GM12878 (cell line): Measurements from ENCODE around the gene RIPK3. TPM values are rescaled to one million over a fixed set of nuclear protein-coding genes. Genes with fewer than 3 reads are reported as not detected.
"Not testable (repeated sequence)": the region's sequence is repeated elsewhere in the genome, so short reads cannot be mapped to it uniquely, and the experiment has no call there.

ENCODE experiments used
- ATAC-seq: fragments of 200-7000 bp; cut with Tn5 transposase; 3 replicates; pipeline ENCODE4 v1.9.1; 2020; ENCODE audit warnings: mild to moderate bottlenecking, moderate library complexity
- BruUV-seq: library from RNA; stranded (reverse); fragments of 400-500 nt; replicated peaks from 2 replicates; lab custom pipeline; 2021; lab: Mats Ljungman, UMichigan
- CTCF ChIA-PET: fragments of 300-600 bp; sonication (Branson Sonifier 250); formaldehyde crosslinking; extraction: SDS; loops from one replicate; lab custom pipeline; 2021; ENCODE audit warnings: inconsistent platforms; lab: Yijun Ruan, JAX
- POLR2A ChIA-PET: fragments of 350-600 bp; formaldehyde crosslinking; extraction: SDS; loops from one replicate; lab custom pipeline; 2021; ENCODE audit warnings: inconsistent platforms; lab: Charles Lee
- RAD21 ChIA-PET: fragments of 300-600 bp; sonication (Branson Sonifier 250); formaldehyde crosslinking; loops from one replicate; lab custom pipeline; 2023; ENCODE audit warnings: antibody characterized with exemption; ENCODE audit not compliant: unreplicated experiment; lab: Charles Lee
- SMC1A ChIA-PET: fragments of 300-600 bp; sonication (Branson Sonifier 250); formaldehyde crosslinking; loops from one replicate; lab custom pipeline; 2023; ENCODE audit not compliant: unreplicated experiment, uncharacterized antibody; lab: Charles Lee
- DNase-seq: peaks from one replicate; pipeline ENCODE4 v3.0.0-alpha.2; 2011; ENCODE audit warnings: low read depth, low spot score
- FAIRE-seq: peaks from 3 replicates; lab custom pipeline; 2011; peaks lifted over from hg19 to GRCh38; lab: Jason Lieb, UNC
- H2AFZ ChIP-seq: 2 replicates; pipeline ENCODE4 v1.6.0; 2011; ENCODE audit warnings: low read depth, low read length, control low read depth; ENCODE audit not compliant: control insufficient read depth
- H3K27ac ChIP-seq: 2 replicates; pipeline ENCODE4 v1.5.1; 2011; ENCODE audit warnings: control low read depth; ENCODE audit not compliant: control insufficient read depth, insufficient read depth
- H3K27me3 ChIP-seq, 2 experiments: replicated peaks in 1 of 2; 2 replicates each; pipeline versions ENCODE4 v1.6.0 to v1.6.1; 2011; ENCODE audit warnings: low read length in 1 of 2; ENCODE audit not compliant: control insufficient read depth in 2 of 2, insufficient read depth in 2 of 2
- H3K36me3 ChIP-seq, 2 experiments: 2 replicates each; pipeline ENCODE4 v1.5.1; 2011; ENCODE audit warnings: low read length in 1 of 2; ENCODE audit not compliant: control insufficient read depth in 2 of 2, insufficient read depth in 2 of 2
- H3K4me1 ChIP-seq: 2 replicates; pipeline ENCODE4 v1.6.1; 2011; ENCODE audit warnings: mild to moderate bottlenecking, low read length, moderate library complexity, mixed read lengths; ENCODE audit not compliant: control insufficient read depth, insufficient read depth
- H3K4me2 ChIP-seq: 2 replicates; pipeline ENCODE4 v1.6.0; 2011; ENCODE audit warnings: control low read depth; ENCODE audit not compliant: control insufficient read depth, insufficient read depth
- H3K4me3 ChIP-seq: fragments of 200-600 bp; sonication (generic); 2 replicates; pipeline ENCODE4 v1.5.1; 2016
- H3K79me2 ChIP-seq: 2 replicates; pipeline ENCODE4 v1.6.0; 2011; ENCODE audit warnings: low read length; ENCODE audit not compliant: control insufficient read depth, insufficient read depth
- H3K9ac ChIP-seq: 2 replicates; pipeline ENCODE4 v1.8.0; 2011; ENCODE audit warnings: low read length, control low read depth, mixed read lengths; ENCODE audit not compliant: control insufficient read depth, insufficient read depth
- H3K9me3 ChIP-seq: replicated peaks from 3 replicates; pipeline ENCODE4 v1.5.1; 2011; ENCODE audit warnings: mild to moderate bottlenecking, low read length; ENCODE audit not compliant: control insufficient read depth, insufficient read depth
- H4K20me1 ChIP-seq: 2 replicates; pipeline ENCODE4 v1.6.0; 2011; ENCODE audit not compliant: control insufficient read depth, insufficient read depth
- ATF7 ChIP-seq: fragments of 450-650 bp; IDR thresholded peaks from 2 replicates; pipeline ENCODE4 v1.6.1; 2016; ENCODE audit warnings: low read depth, mild to moderate bottlenecking
- CREM ChIP-seq: IDR thresholded peaks from 2 replicates; pipeline ENCODE4 v1.6.1; 2014; ENCODE audit warnings: antibody characterized with exemption, low read depth
- WGBS: methylation state at CpG from one replicate; pipeline ENCODE4 v1.1.6; 2016; ENCODE audit warnings: low lambda C conversion rate; ENCODE audit not compliant: insufficient replicate concordance, insufficient coverage; ENCODE audit errors: missing lambda C conversion rate; 5-methylcytosine and 5-hydroxymethylcytosine counted together
- in situ Hi-C: fragments of 300-500 bp; cut with MboI; formaldehyde crosslinking; loops from 9 replicates; pipeline ENCODE4 v1.14.3; 2018; ENCODE audit warnings: mixed read lengths
- intact Hi-C: fragments of 100-400 bp; cut with micrococcal nuclease; formaldehyde crosslinking; loops from one replicate; pipeline ENCODE4 v1.14.2; 2022; ENCODE audit not compliant: unreplicated experiment
- polyA plus RNA-seq, 11 experiments: library from polyadenylated mRNA; depleted of rRNA in 4 of 11; unstranded in 6 of 11; stranded (reverse) in 5 of 11; fragments of >200 nt; fragmentation: Nextera tagmentation in 4 of 11; fragmentation: Illumina TruSeq in 1 of 11; extraction: Ambion mirVana in 4 of 11; extraction: Trizol in 1 of 11; gene quantifications; 1 replicate in 1 of 11; 2 replicates in 10 of 11; pipeline versions ENCODE4 v1.2.1 to v1.2.3, GENCODE V29; 2011 to 2016; ENCODE audit warnings: inconsistent platforms in 2 of 11, missing spikeins in 2 of 11, low read depth in 1 of 11
- total RNA-seq, 4 experiments: library from RNA; depleted of rRNA in 3 of 4; stranded (reverse); fragments of >200 nt in 3 of 4; fragmentation: Illumina TruSeq in 1 of 4; extraction: Trizol in 1 of 4; gene quantifications; 2 replicates each; pipeline versions ENCODE4 v1.2.1 to v1.2.3, GENCODE V29; 2013 to 2021
- TF ChIP-seq, protein P1 (sequence below), 3 experiments: IDR thresholded peaks in 2 of 3; conservative IDR thresholded peaks in 1 of 3; 2 replicates each; pipeline ENCODE4 v1.5.1; 2011; ENCODE audit warnings: low read depth in 3 of 3, low read length in 3 of 3, mild to moderate bottlenecking in 3 of 3, control low read depth in 2 of 3, moderate library complexity in 2 of 3, inconsistent platforms in 1 of 3, mixed read lengths in 1 of 3; ENCODE audit not compliant: control insufficient read depth in 2 of 3, insufficient read depth in 1 of 3; ENCODE audit errors: extremely low read depth in 1 of 3

RIPK3 gene
- total and polyA plus RNA-seq, 10 of the 15 experiments (the other 5 are each of a cell fraction or from before 2014, with no cell fraction given) = 2.0 to 13.6 (median 8.1) TPM

DNA sequence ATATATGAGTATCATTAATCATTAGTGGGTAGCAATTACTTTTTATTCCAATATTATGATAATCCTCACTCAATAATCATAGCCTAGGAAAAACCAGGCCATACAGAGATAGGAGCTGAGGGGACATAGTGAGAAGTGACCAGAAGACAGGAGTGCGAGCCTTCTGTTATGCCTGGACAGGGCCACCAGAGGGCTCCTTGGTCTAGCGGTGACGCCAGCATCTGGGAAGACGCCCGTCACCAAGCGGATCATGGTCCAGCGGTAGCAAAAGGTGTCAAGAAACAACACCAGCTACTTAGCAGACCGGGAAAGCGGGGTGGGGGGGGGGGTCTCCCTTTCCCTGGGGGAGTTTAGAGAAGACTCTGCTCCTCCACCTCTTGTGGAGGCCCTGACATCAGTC lies 11.9 kb downstream of the RIPK3 start:
- H3K27ac ChIP-seq, H3K27me3 ChIP-seq, ATAC-seq, H3K79me2 ChIP-seq, H3K9me3 ChIP-seq, FAIRE-seq, H3K4me2 ChIP-seq, H3K4me3 ChIP-seq, H3K9ac ChIP-seq, in situ Hi-C loops, H2AFZ ChIP-seq, DNase-seq, H3K4me1 ChIP-seq, H3K36me3 ChIP-seq, BruUV-seq, H4K20me1 ChIP-seq: not testable (repeated sequence)
- CTCF ChIA-PET = interaction anchor here (0.8 to 16.6 kb wide), 7 partner anchors 11 to 112 kb away, joined by 3 to 452 read pairs (median 11); partner anchors contain the start of genes CBLN3, CIDEB, KHNYN and LTB4R
- intact Hi-C loops = loop anchor here (1.0 kb wide), 2 partner anchors 103 to 108 kb away; no protein-coding TSS in a partner anchor
- TF ChIP-seq, protein P1, sequence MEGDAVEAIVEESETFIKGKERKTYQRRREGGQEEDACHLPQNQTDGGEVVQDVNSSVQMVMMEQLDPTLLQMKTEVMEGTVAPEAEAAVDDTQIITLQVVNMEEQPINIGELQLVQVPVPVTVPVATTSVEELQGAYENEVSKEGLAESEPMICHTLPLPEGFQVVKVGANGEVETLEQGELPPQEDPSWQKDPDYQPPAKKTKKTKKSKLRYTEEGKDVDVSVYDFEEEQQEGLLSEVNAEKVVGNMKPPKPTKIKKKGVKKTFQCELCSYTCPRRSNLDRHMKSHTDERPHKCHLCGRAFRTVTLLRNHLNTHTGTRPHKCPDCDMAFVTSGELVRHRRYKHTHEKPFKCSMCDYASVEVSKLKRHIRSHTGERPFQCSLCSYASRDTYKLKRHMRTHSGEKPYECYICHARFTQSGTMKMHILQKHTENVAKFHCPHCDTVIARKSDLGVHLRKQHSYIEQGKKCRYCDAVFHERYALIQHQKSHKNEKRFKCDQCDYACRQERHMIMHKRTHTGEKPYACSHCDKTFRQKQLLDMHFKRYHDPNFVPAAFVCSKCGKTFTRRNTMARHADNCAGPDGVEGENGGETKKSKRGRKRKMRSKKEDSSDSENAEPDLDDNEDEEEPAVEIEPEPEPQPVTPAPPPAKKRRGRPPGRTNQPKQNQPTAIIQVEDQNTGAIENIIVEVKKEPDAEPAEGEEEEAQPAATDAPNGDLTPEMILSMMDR (IDR thresholded peaks at IDR 0.05 in 2 of 3, conservative IDR thresholded peaks at IDR 0.05 in 1 of 3; ENCODE audit: control insufficient read depth in 2 of 3, extremely low read depth in 1 of 3, insufficient read depth in 1 of 3, low read depth in 3 of 3, low read length in 3 of 3) = 0 out of 6 replicates have a peak, but pooled peaks of 2 of the 3 experiments have one; percentile 16 to 42
- TF ChIP-seq ATF7 = peak; percentile 35; the same call in 1 of the 2 replicates
- TF ChIP-seq CREM = peak; percentile 42; the same call in 1 of the 2 replicates
- WGBS = 2% methylated on average over 9 of the region's 9 CpGs
- SMC1A ChIA-PET = interaction anchor here (0.7 to 2.1 kb wide), 4 partner anchors 104 to 220 kb away, joined by 3 to 11 read pairs (median 4); no protein-coding TSS in a partner anchor
- POLR2A ChIA-PET = interaction anchor here (0.9 to 1.4 kb wide), 2 partner anchors 15 to 38 kb away, joined by 4 read pairs; no protein-coding TSS in a partner anchor
- RAD21 ChIA-PET = interaction anchor here (1.1 to 3.9 kb wide), 4 partner anchors 17 to 104 kb away, joined by 3 to 26 read pairs (median 4); partner anchors contain the start of gene TINF2
